Naive B cell (primary cell): ENCODE results near the gene CCNL2. TPM values are rescaled to one million over a fixed set of nuclear protein-coding genes. Genes with fewer than 3 reads are reported as not detected.
"Not testable (repeated sequence)": the region's sequence is repeated elsewhere in the genome, so short reads cannot be mapped to it uniquely, and the experiment has no call there.

ENCODE experiments used
- ATAC-seq, 2 donors: fragments of 150-1000 bp; cut with Tn5 transposase; 2 replicates each; pipeline ENCODE4 v1.10.0; 2021; ENCODE audit warnings: low read depth in 2 of 2, mild to moderate bottlenecking in 2 of 2, moderate library complexity in 2 of 2
- DNase-seq: peaks from one replicate; pipeline ENCODE4 v3.0.0; 2022
- H3K27ac Mint-ChIP-seq, 6 donors: one replicate each; pipeline ENCODE4 v1.8.0; 2020 to 2022; ENCODE audit warnings: mild to moderate bottlenecking in 6 of 6, mixed read lengths in 6 of 6, moderate library complexity in 5 of 6, inconsistent platforms in 2 of 6
- H3K27me3 Mint-ChIP-seq, 3 donors: one replicate each; pipeline ENCODE4 v1.8.0; 2021 to 2022; ENCODE audit warnings: mixed read lengths in 3 of 3, mild to moderate bottlenecking in 1 of 3
- H3K36me3 Mint-ChIP-seq, 2 donors: one replicate each; pipeline ENCODE4 v1.8.0; 2020 to 2022; ENCODE audit warnings: mixed read lengths in 2 of 2, inconsistent platforms in 1 of 2, mild to moderate bottlenecking in 1 of 2
- H3K4me1 Mint-ChIP-seq, 3 donors: one replicate each; pipeline ENCODE4 v1.8.0; 2020 to 2022; ENCODE audit warnings: mixed read lengths in 3 of 3, inconsistent platforms in 1 of 3, mild to moderate bottlenecking in 1 of 3, moderate library complexity in 1 of 3
- H3K4me3 Mint-ChIP-seq, 8 donors: one replicate each; pipeline ENCODE4 v1.8.0; 2020 to 2022; ENCODE audit warnings: mild to moderate bottlenecking in 8 of 8, mixed read lengths in 8 of 8, moderate library complexity in 8 of 8, inconsistent platforms in 2 of 8
- H3K9me3 Mint-ChIP-seq, 7 donors: one replicate each; pipeline ENCODE4 v1.8.0; 2020 to 2022; ENCODE audit warnings: mixed read lengths in 7 of 7, mild to moderate bottlenecking in 5 of 7, inconsistent platforms in 2 of 7, moderate library complexity in 1 of 7
- polyA plus RNA-seq, 6 donors: library from polyadenylated mRNA; unstranded; fragments of 300-500 nt; fragmentation: Illumina TruSeq; gene quantifications; one replicate each; pipeline ENCODE4 v1.2.3, GENCODE V29; 2021; ENCODE audit warnings: low read depth in 6 of 6

Gene CCNL2
- polyA plus RNA-seq, 6 donors from 2014 or later, result 16.8 to 50.2 (median 24.6) TPM

- ATAC-seq, result no peak
- Mint-ChIP-seq H3K36me3 (peaks cover 8% of the 10 kb centered on the region in 2 donors), H3K4me3 (peak overlapping the region; percentile 88 to 97 (median 90)), H3K27ac (peak overlapping the region; percentile 56 to 97 (median 90)), H3K9me3 (no peaks in the 10 kb centered on the region), H3K27me3 (no peaks in the 10 kb centered on the region), H3K4me1 (peaks cover 28 to 48% (median 34%) of the 10 kb centered on the region in 3 donors)
- DNase-seq, result no peak
Observed at GRCh38 chr1:1397839-1398523, 1.2 kb downstream of the CCNL2 start.

GRCh38 chr1:1395166-1395565 lies 4.0 kb downstream of the CCNL2 start:
- ATAC-seq, result no peak
- Mint-ChIP-seq H3K4me3 (peak overlapping the region in 3 of 8 donors; percentile 34 to 68 (median 48)), H3K27me3 (no peaks in the 10 kb centered on the region), H3K36me3 (peaks cover 15 to 17% of the 10 kb centered on the region in 2 donors), H3K4me1 (peaks cover 21 to 28% (median 22%) of the 10 kb centered on the region in 3 donors), H3K27ac (peak overlapping the region in 3 of 6 donors; percentile 3 to 90 (median 90)), H3K9me3 (no peaks in the 10 kb centered on the region)
- DNase-seq, result no peak

DNA sequence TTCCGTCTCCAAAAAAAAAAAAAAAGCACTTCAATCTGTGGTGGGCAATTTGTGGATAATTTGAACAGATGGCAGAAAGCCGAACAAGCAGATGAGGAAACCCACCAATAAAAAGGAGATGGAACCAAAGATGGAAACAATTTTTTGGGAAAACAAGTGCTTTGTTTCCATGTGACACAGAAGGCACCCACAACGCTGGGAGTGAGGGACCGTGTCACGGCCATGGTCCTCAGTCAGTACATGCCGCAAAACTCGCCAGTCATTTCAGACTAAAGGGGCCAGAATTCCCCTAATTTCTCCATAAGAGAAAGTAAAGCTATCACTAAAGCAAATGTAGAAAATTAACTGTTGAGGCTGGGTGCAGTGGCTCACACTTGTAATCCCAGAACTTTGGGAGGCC lies 5.0 kb downstream of the CCNL2 start:
- DNase-seq (no peak), ATAC-seq (no peak)
- H3K4me1 Mint-ChIP-seq, result peaks cover 13 to 23% (median 14%) of the 10 kb centered on the region in 3 donors
- peaks cover 15 to 21% of the 10 kb centered on the region in 2 donors for H3K36me3 Mint-ChIP-seq
- H3K27me3 Mint-ChIP-seq, result no peaks in the 10 kb centered on the region
- peak overlapping the region in 1 of 8 donors; percentile 36 for H3K4me3 Mint-ChIP-seq
- H3K9me3 Mint-ChIP-seq, result no peaks in the 10 kb centered on the region
- H3K27ac Mint-ChIP-seq, result peak overlapping the region in 1 of 6 donors; percentile 47

GRCh38 chr1:1393428-1393827 lies 5.7 kb downstream of the CCNL2 start:
- no peaks in the 10 kb centered on the region for H3K27me3 Mint-ChIP-seq
- H3K36me3 Mint-ChIP-seq, result peaks cover 15 to 21% of the 10 kb centered on the region in 2 donors
- H3K9me3 Mint-ChIP-seq, result no peaks in the 10 kb centered on the region
- no peak for ATAC-seq
- H3K4me1 Mint-ChIP-seq, result peaks cover 13 to 23% (median 14%) of the 10 kb centered on the region in 3 donors
- peak overlapping the region in 1 of 8 donors; percentile 36 for H3K4me3 Mint-ChIP-seq
- no peak for DNase-seq
- H3K27ac Mint-ChIP-seq, result no peak overlapping the region

DNA sequence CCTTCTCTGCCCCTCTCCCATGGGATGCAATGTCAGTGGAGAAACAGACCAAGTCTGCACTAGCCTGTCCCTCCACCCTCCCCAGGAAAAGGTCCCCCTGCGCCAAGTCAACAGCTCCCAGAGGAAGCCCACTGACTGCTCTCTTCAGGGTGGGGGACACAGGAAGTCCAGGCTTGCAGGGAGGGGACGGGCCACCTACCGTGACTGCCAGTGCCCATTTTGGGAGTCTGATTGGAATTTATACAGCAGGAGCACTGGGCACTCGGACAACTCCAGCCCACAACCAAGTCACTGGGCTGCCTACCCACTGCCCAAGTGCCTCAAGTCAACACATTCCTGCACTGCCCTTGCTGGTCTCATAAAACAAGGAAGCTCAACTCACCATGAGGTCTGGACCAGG lies 6.1 kb downstream of the CCNL2 start:
- no peak overlapping the region for H3K27ac Mint-ChIP-seq
- ATAC-seq, result no peak
- no peaks in the 10 kb centered on the region for H3K27me3 Mint-ChIP-seq
- H3K4me1 Mint-ChIP-seq, result peaks cover 10 to 20% (median 10%) of the 10 kb centered on the region in 3 donors
- DNase-seq, result no peak
- no peaks in the 10 kb centered on the region for H3K9me3 Mint-ChIP-seq
- H3K36me3 Mint-ChIP-seq, result peaks cover 15 to 21% of the 10 kb centered on the region in 2 donors
- H3K4me3 Mint-ChIP-seq, result peak overlapping the region in 1 of 8 donors; percentile 49

DNA sequence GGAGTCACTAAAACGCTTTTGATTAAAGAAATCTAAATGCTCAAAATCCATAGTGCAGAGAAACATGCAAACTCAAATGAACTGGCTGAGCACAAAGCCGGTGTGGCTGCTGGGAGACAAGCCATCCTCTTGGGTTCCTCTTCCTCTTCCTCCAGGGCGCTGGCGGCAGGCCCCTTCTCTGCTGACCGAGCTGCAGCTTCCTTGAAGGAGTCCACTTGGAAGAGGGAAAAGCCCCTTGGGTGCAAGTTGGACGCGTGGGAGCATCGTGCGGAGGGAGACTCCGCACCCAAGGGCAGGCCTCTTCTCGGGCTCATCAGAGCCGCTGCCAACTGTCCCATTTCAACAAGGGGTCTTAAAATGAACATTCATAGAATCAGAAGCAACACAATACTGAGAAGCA lies 7.9 kb downstream of the CCNL2 start:
- Mint-ChIP-seq H3K36me3 (peaks cover 15 to 26% of the 10 kb centered on the region in 2 donors), H3K27ac (peak overlapping the region in 1 of 6 donors; percentile 16), H3K4me3 (no peak overlapping the region), H3K9me3 (no peaks in the 10 kb centered on the region), H3K4me1 (peaks cover 6 to 9% (median 9%) of the 10 kb centered on the region in 3 donors), H3K27me3 (no peaks in the 10 kb centered on the region)
- no peak for ATAC-seq
- DNase-seq, result no peak

GRCh38 chr1:1390675-1391074 lies 8.5 kb downstream of the CCNL2 start:
- Mint-ChIP-seq H3K27me3 (no peaks in the 10 kb centered on the region), H3K36me3 (peaks cover 15 to 24% of the 10 kb centered on the region in 2 donors), H3K4me3 (peak overlapping the region in 2 of 8 donors; percentile 2 to 15), H3K9me3 (no peaks in the 10 kb centered on the region), H3K27ac (no peak overlapping the region), H3K4me1 (peaks cover 5 to 9% (median 8%) of the 10 kb centered on the region in 3 donors)
- ATAC-seq (no peak), DNase-seq (no peak)

DNA sequence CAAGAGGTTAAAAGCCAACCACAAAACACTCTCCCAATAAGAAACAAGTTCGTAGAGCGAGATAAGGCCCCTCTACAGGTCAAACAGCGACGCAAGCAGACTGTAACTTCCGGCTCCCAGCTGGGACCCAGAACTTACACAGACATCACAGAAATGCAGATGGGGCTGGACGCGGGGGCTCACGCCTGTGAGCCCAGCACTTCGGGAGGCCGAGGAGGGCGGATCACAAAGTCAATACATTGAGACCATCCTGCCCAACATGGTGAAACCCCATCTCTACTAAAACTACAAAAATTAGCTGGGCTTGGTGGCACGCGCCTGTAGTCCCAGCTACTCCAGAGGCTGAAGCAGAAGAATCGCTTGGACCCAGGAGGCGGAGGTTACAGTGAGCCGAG lies 11.1 kb downstream of the CCNL2 start:
- no peaks in the 10 kb centered on the region for H3K27me3 Mint-ChIP-seq
- H3K9me3 Mint-ChIP-seq, result no peaks in the 10 kb centered on the region
- no peak overlapping the region for H3K4me3 Mint-ChIP-seq
- H3K27ac Mint-ChIP-seq, result no peak overlapping the region
- DNase-seq (no peak), ATAC-seq (no peak)
- peaks cover 3 to 9% (median 4%) of the 10 kb centered on the region in 3 donors for H3K4me1 Mint-ChIP-seq
- peaks cover 8 to 18% of the 10 kb centered on the region in 2 donors for H3K36me3 Mint-ChIP-seq

GRCh38 chr1:1387098-1388077 lies 11.7 kb downstream of the CCNL2 start:
- no peak for ATAC-seq

GRCh38 chr1:1385931-1386330 lies 13.2 kb downstream of the CCNL2 start:
- no peaks in the 10 kb centered on the region for H3K27me3 Mint-ChIP-seq
- peak overlapping the region in 1 of 6 donors; percentile 11 for H3K27ac Mint-ChIP-seq
- peaks cover 3 to 13% of the 10 kb centered on the region in 2 donors for H3K36me3 Mint-ChIP-seq
- no peak overlapping the region for H3K4me3 Mint-ChIP-seq
- ATAC-seq (no peak), DNase-seq (no peak)
- H3K9me3 Mint-ChIP-seq, result no peaks in the 10 kb centered on the region
- peaks cover 0 to 12% (median 9%) of the 10 kb centered on the region in 3 donors for H3K4me1 Mint-ChIP-seq

More at GRCh38 chr1:1387098-1388077, 11.7 kb downstream of the CCNL2 start:
- Mint-ChIP-seq H3K4me3 (no peak overlapping the region), H3K27me3 (no peaks in the 10 kb centered on the region), H3K4me1 (peaks cover 4 to 9% (median 8%) of the 10 kb centered on the region in 3 donors), H3K27ac (no peak overlapping the region), H3K36me3 (peaks cover 8 to 18% of the 10 kb centered on the region in 2 donors), H3K9me3 (no peaks in the 10 kb centered on the region)
- DNase-seq, result no peak

DNA sequence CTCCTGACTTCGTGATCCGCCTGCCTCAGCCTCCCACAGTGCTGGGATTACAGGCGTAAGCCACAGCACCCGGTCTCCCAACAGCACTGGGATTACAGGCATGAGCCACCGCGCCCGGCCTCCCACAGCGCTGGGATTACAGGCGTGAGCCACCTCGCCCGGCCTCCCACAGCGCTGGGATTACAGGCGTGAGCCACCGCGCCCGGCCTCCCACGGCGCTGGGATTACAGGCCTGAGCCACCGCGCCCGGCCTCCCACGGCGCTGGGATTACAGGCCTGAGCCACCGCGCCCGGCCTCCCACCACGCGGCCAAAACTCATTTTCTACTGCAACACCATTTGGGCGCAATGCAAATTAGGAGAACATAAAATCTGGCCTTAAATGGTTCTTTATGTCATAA lies 13.8 kb downstream of the CCNL2 start:
- Mint-ChIP-seq H3K4me3 (peak overlapping the region in 1 of 8 donors; percentile 63), H3K4me1 (peaks cover 0 to 12% (median 9%) of the 10 kb centered on the region in 3 donors)
- not testable (repeated sequence) for H3K27ac Mint-ChIP-seq, ATAC-seq, H3K27me3 Mint-ChIP-seq, DNase-seq, H3K9me3 Mint-ChIP-seq, H3K36me3 Mint-ChIP-seq

GRCh38 chr1:1381294-1381693 lies 17.8 kb downstream of the CCNL2 start:
- Mint-ChIP-seq H3K4me3 (no peak overlapping the region), H3K9me3 (no peaks in the 10 kb centered on the region), H3K27me3 (no peaks in the 10 kb centered on the region)

GRCh38 chr1:1380860-1381259 lies 18.3 kb downstream of the CCNL2 start:
- no peak overlapping the region for H3K4me3 Mint-ChIP-seq
- no peaks in the 10 kb centered on the region for H3K27me3 Mint-ChIP-seq
- DNase-seq (no peak), ATAC-seq (no peak)
- H3K27ac Mint-ChIP-seq, result no peak overlapping the region
- H3K9me3 Mint-ChIP-seq, result no peaks in the 10 kb centered on the region
- H3K36me3 Mint-ChIP-seq, result no peaks in the 10 kb centered on the region
- H3K4me1 Mint-ChIP-seq, result peaks cover 5 to 12% (median 9%) of the 10 kb centered on the region in 3 donors

More at GRCh38 chr1:1381294-1381693, 17.8 kb downstream of the CCNL2 start:
- Mint-ChIP-seq H3K27ac (no peak overlapping the region), H3K4me1 (peaks cover 2 to 12% (median 9%) of the 10 kb centered on the region in 3 donors), H3K36me3 (peaks cover 0 to under 1% of the 10 kb centered on the region in 2 donors)
- DNase-seq (no peak), ATAC-seq (no peak)
